Panc1 (cell line): ENCODE results near the gene BTG3.

Source experiments
- CTCF ChIP-seq: fragments of 450-650 bp; IDR thresholded peaks from 2 replicates; pipeline ENCODE4 v1.5.1; 2017; ENCODE audit warnings: mild to moderate bottlenecking
- POLR2AphosphoS5 ChIP-seq: IDR thresholded peaks from 2 replicates; pipeline ENCODE4 v1.6.1; 2012; ENCODE audit warnings: mild to moderate bottlenecking, low read depth, low read length, moderate library complexity
- REST ChIP-seq, 2 experiments: IDR thresholded peaks; 2 replicates each; pipeline ENCODE4 v1.6.1; 2011 to 2012; ENCODE audit warnings: low read depth in 2 of 2, control low read depth in 1 of 2, low read length in 1 of 2, mild to moderate bottlenecking in 1 of 2, moderate library complexity in 1 of 2; ENCODE audit not compliant: insufficient read depth in 1 of 2

- TF ChIP-seq CTCF (no peak), REST (IDR thresholded peaks at IDR 0.05; ENCODE audit: insufficient read depth in 1 of 2, low read depth in 2 of 2, low read length in 1 of 2) (no peak), POLR2AphosphoS5 (no peak)
Measured at GRCh38 chr21:17580319-17580718, 32.4 kb downstream of the BTG3 start.
